Measurements from ENCODE around the gene ARHGEF1. TPM values are rescaled to one million over a fixed set of nuclear protein-coding genes. Genes with fewer than 3 reads are reported as not detected.

Gene ARHGEF1
- total RNA-seq, 1 experiment from 2014 or later: 142 TPM

GRCh38 chr19:41940731-41941409 is 57.9 kb downstream of the ARHGEF1 start:
- Histone ChIP-seq H3K36me3 (no peaks in the 10 kb centered on the region), H3K9me3 (no peaks in the 10 kb centered on the region), H3K27me3 (peaks cover 13% of the 10 kb centered on the region), H3K4me3 (no peak overlapping the region)
- no peak for DNase-seq

GRCh38 chr19:41941410-41942202 is 58.6 kb downstream of the ARHGEF1 start:
- Histone ChIP-seq H3K9me3 (no peaks in the 10 kb centered on the region), H3K27me3 (peaks cover 6% of the 10 kb centered on the region; the same call in 1 of the 2 replicates), H3K36me3 (no peaks in the 10 kb centered on the region), H3K4me3 (no peak overlapping the region)
- DNase-seq: no peak

GRCh38 chr19:41944336-41944735 is 61.4 kb downstream of the ARHGEF1 start:
- no peak for DNase-seq
- Histone ChIP-seq H3K4me3 (no peak overlapping the region), H3K36me3 (no peaks in the 10 kb centered on the region), H3K27me3 (peaks cover 2% of the 10 kb centered on the region; the same call in 1 of the 2 replicates), H3K9me3 (no peaks in the 10 kb centered on the region)

GRCh38 chr19:41945135-41945766 is 62.3 kb downstream of the ARHGEF1 start:
- no peaks in the 10 kb centered on the region for H3K36me3 ChIP-seq
- H3K27me3 ChIP-seq: peaks cover 2% of the 10 kb centered on the region; the same call in 1 of the 2 replicates
- H3K9me3 ChIP-seq: no peaks in the 10 kb centered on the region
- DNase-seq: no peak
- no peak overlapping the region for H3K4me3 ChIP-seq

GRCh38 chr19:41947091-41947490 is 64.1 kb downstream of the ARHGEF1 start:
- H3K27me3 ChIP-seq: no peaks in the 10 kb centered on the region
- no peaks in the 10 kb centered on the region for H3K9me3 ChIP-seq
- H3K4me3 ChIP-seq: no peak overlapping the region
- no peaks in the 10 kb centered on the region for H3K36me3 ChIP-seq
- DNase-seq: no peak

- Histone ChIP-seq H3K9me3 (no peaks in the 10 kb centered on the region), H3K27me3 (no peaks in the 10 kb centered on the region), H3K36me3 (no peaks in the 10 kb centered on the region; the same call in 1 of the 2 replicates), H3K4me3 (no peak overlapping the region)
- DNase-seq: peak; percentile 60
Observed at GRCh38 chr19:41951686-41952172, 68.7 kb downstream of the ARHGEF1 start.

GRCh38 chr19:41955521-41955920 is 72.5 kb downstream of the ARHGEF1 start:
- Histone ChIP-seq H3K4me3 (no peak overlapping the region), H3K36me3 (peaks cover 7% of the 10 kb centered on the region), H3K27me3 (no peaks in the 10 kb centered on the region), H3K9me3 (no peaks in the 10 kb centered on the region)
- DNase-seq: no peak

GRCh38 chr19:41956621-41957020 is 73.6 kb downstream of the ARHGEF1 start:
- Histone ChIP-seq H3K27me3 (no peaks in the 10 kb centered on the region), H3K36me3 (peaks cover 7% of the 10 kb centered on the region), H3K9me3 (no peaks in the 10 kb centered on the region), H3K4me3 (no peak overlapping the region)
- no peak for DNase-seq

Other genes with a start within 250 kb of the ARHGEF1 start
- gene CEACAM7, start 194.9 kb upstream of the ARHGEF1 start, total RNA-seq (2014; rRNA removed; shearing (Covaris generic); ENCODE audit: low replicate concordance): not detected in 2 replicates
- gene CEACAM5, start 174.6 kb upstream of the ARHGEF1 start, total RNA-seq (2014; rRNA removed; shearing (Covaris generic); ENCODE audit: low replicate concordance): not detected in 2 replicates
- not detected in 2 replicates for gene CEACAM6, start 127.7 kb upstream of the ARHGEF1 start, total RNA-seq (2014; rRNA removed; shearing (Covaris generic); ENCODE audit: low replicate concordance)
- gene CEACAM3, start 86.6 kb upstream of the ARHGEF1 start, total RNA-seq (2014; rRNA removed; shearing (Covaris generic); ENCODE audit: low replicate concordance): not detected in 2 replicates
- not detected in 2 replicates for gene LYPD4, start 38.5 kb upstream of the ARHGEF1 start, total RNA-seq (2014; rRNA removed; shearing (Covaris generic); ENCODE audit: low replicate concordance)
- gene DMRTC2, start 38.1 kb upstream of the ARHGEF1 start, total RNA-seq (2014; rRNA removed; shearing (Covaris generic); ENCODE audit: low replicate concordance): not detected in 2 replicates
- gene RPS19, start 22.9 kb upstream of the ARHGEF1 start, total RNA-seq (2014; rRNA removed; shearing (Covaris generic); ENCODE audit: low replicate concordance): 1,133 and 2,559 TPM in 2 replicates
- gene CD79A, start 5.9 kb upstream of the ARHGEF1 start, total RNA-seq (2014; rRNA removed; shearing (Covaris generic); ENCODE audit: low replicate concordance): 0.07 TPM in 1 of 2 replicates, not detected in the other
- gene ERFL, start 45.3 kb downstream of the ARHGEF1 start, total RNA-seq (2014; rRNA removed; shearing (Covaris generic); ENCODE audit: low replicate concordance): not detected in 2 replicates
- 220 and 231 TPM in 2 replicates for gene RABAC1, start 76.1 kb downstream of the ARHGEF1 start, total RNA-seq (2014; rRNA removed; shearing (Covaris generic); ENCODE audit: low replicate concordance)
- gene ATP1A3, start 111.0 kb downstream of the ARHGEF1 start, total RNA-seq (2014; rRNA removed; shearing (Covaris generic); ENCODE audit: low replicate concordance): not detected in 2 replicates
- not detected in 2 replicates for gene GRIK5, start 187.0 kb downstream of the ARHGEF1 start, total RNA-seq (2014; rRNA removed; shearing (Covaris generic); ENCODE audit: low replicate concordance)
- 18.8 and 20.4 TPM in 2 replicates for gene ZNF574, start 193.0 kb downstream of the ARHGEF1 start, total RNA-seq (2014; rRNA removed; shearing (Covaris generic); ENCODE audit: low replicate concordance)
- not detected in 2 replicates for gene POU2F2, start 249.3 kb downstream of the ARHGEF1 start, total RNA-seq (2014; rRNA removed; shearing (Covaris generic); ENCODE audit: low replicate concordance)

All from MG63 (cell line).